Ovary (tissue), 9 donors: Measurements from ENCODE around the gene GABPB2. TPM values are rescaled to one million over a fixed set of nuclear protein-coding genes. Genes with fewer than 3 reads are reported as not detected.

Experiments used
- DNase-seq, 5 donors: peaks; one replicate each; pipeline ENCODE4 v3.0.0-alpha.2; 2019 to 2020
- H3K27ac ChIP-seq, 2 donors: fragments of 200-600 bp; one replicate each; pipeline versions ENCODE4 v1.5.1 to v1.8.0; 2019 to 2022
- H3K27me3 ChIP-seq: fragments of 200-600 bp; one replicate; pipeline ENCODE4 v1.8.0; 2022
- H3K36me3 ChIP-seq: fragments of 200-600 bp; sonication (generic); one replicate; pipeline ENCODE4 v1.5.1; 2019
- H3K4me1 ChIP-seq: one replicate; pipeline ENCODE4 v1.8.1; 2013; ENCODE audit warnings: mild to moderate bottlenecking, moderate library complexity; ENCODE audit not compliant: insufficient read depth
- H3K4me3 ChIP-seq: fragments of 200-600 bp; sonication (generic); one replicate; pipeline ENCODE4 v1.5.1; 2017
- H3K9me3 ChIP-seq, 2 donors: fragments of 200-600 bp in 1 of 2; sonication (generic) in 1 of 2; one replicate each; pipeline versions ENCODE4 v1.5.1 to v1.8.1; 2013 to 2019; ENCODE audit warnings: mild to moderate bottlenecking in 1 of 2, moderate library complexity in 1 of 2
- CTCF ChIP-seq, 3 donors: fragments of 450-650 bp in 2 of 3; fragments of 200-600 bp in 1 of 3; IDR thresholded peaks; one replicate each; pipeline versions ENCODE4 v1.5.1 to v1.8.0; 2016 to 2022; ENCODE audit warnings: antibody characterized with exemption in 3 of 3, mild to moderate bottlenecking in 1 of 3
- EP300 ChIP-seq: sonication (generic); formaldehyde crosslinking; IDR thresholded peaks from one replicate; pipeline ENCODE4 v1.6.1; 2017; ENCODE audit warnings: antibody characterized with exemption
- POLR2A ChIP-seq: fragments of 450-650 bp; IDR thresholded peaks from one replicate; pipeline ENCODE4 v1.6.1; 2017; ENCODE audit warnings: antibody characterized with exemption, mild to moderate bottlenecking, moderate library complexity
- WGBS, 3 donors: extraction: QIAGEN DNeasy Blood & Tissue Kit in 1 of 3; methylation state at CpG; one replicate each; pipeline versions ENCODE4 v1.1.5 to v1.1.7; 2013 to 2017; 5-methylcytosine and 5-hydroxymethylcytosine counted together
- intact Hi-C, 4 donors: fragments of 100-400 bp; cut with DNase I; formaldehyde crosslinking; loops; one replicate each; pipeline versions ENCODE4 v1.11.0 to v1.15.1; 2022 to 2023
- polyA plus RNA-seq, 2 donors: library from polyadenylated mRNA; stranded (reverse); fragments of 200-250 nt in 1 of 2; fragments of 350-450 nt in 1 of 2; fragmentation: Illumina TruSeq in 1 of 2; extraction: RNeasy Lipid Tissue Mini Kit (QIAGEN cat#74804) in 1 of 2; gene quantifications; one replicate each; pipeline ENCODE4 v1.2.3, GENCODE V29; 2013 to 2014
- total RNA-seq, 7 donors: library from RNA; depleted of rRNA in 2 of 7; stranded (reverse); fragments of >200 nt in 2 of 7; fragmentation: NEBNext Ultra II Directional in 3 of 7; extraction: Animal tissue kit (Norgen Biotek cat#: 25700) in 3 of 7; gene quantifications; one replicate each; pipeline versions ENCODE4 v1.1.0 to v1.2.4, GENCODE V29; 2016 to 2023
- donor health status: DM: no; HTN: no; CAD: no; lungs with moderate emphysema.
- donor health status: DM: no; HTN: no; CAD: no.
- donor health status: Bipolar disorder and iron deficiency.
- donor health status: DM: yes; HTN: yes; CAD: no.
- donor health status: DM: no; HTN: no; CAD: no.
- donor health status: DM: yes; HTN: yes; CAD: no.

Gene GABPB2
- total and polyA plus RNA-seq, 9 donors, result 11.4 to 28.1 (median 20.6) TPM

GRCh38 chr1:151043163-151043562, 27.4 kb upstream of the GABPB2 start:
- Histone ChIP-seq H3K36me3 (no peaks in the 10 kb centered on the region), H3K4me1 (no peaks in the 10 kb centered on the region), H3K9me3 (no peaks in the 10 kb centered on the region), H3K27ac (no peak overlapping the region), H3K4me3 (no peak overlapping the region), H3K27me3 (no peaks in the 10 kb centered on the region)
- intact Hi-C loops, result no loop called here
- no peak for TF ChIP-seq CTCF (IDR thresholded peaks at IDR 0.05)
- no peak for TF ChIP-seq POLR2A
- no peak for TF ChIP-seq EP300
- no peak for DNase-seq
- WGBS, 3 donors, result 88 to 94% (median 90%) methylated on average over 1 of the region's 1 CpG

- TF ChIP-seq EP300 (no peak), CTCF (IDR thresholded peaks at IDR 0.05) (no peak), POLR2A (peak; percentile 67)
- intact Hi-C loops, result no loop called here
Measured at GRCh38 chr1:151047591-151047924, 23.0 kb upstream of the GABPB2 start, which contains the start of gene C1orf56. Gene C1orf56 (plus strand): TSS chr1:151047751. CDS start chr1:151047848, 97 bp downstream.

GRCh38 chr1:151047925-151048644, 22.5 kb upstream of the GABPB2 start:
- no peak for TF ChIP-seq POLR2A
- TF ChIP-seq CTCF (IDR thresholded peaks at IDR 0.05), result peak in 2 of 3 donors; percentile 42 to 46
- H3K27ac ChIP-seq, result peak overlapping the region; percentile 66 to 89
- peak overlapping the region; percentile 81 for H3K4me3 ChIP-seq
- H3K27me3 ChIP-seq, result no peaks in the 10 kb centered on the region
- DNase-seq, result peak; percentile 67 to 77 (median 71)
- H3K9me3 ChIP-seq, result no peaks in the 10 kb centered on the region
- H3K36me3 ChIP-seq, result no peaks in the 10 kb centered on the region
- no peaks in the 10 kb centered on the region for H3K4me1 ChIP-seq
- intact Hi-C loops, result loop anchor here in 1 of 4 donors (2.0 kb wide), 1 partner anchor 23 kb away; the partner anchor contains the start of gene GABPB2
- WGBS, 3 donors, result 0 to 1% (median 1%) methylated on average over 31 to 48 of the region's 48 CpGs

More at GRCh38 chr1:151047591-151047924, 23.0 kb upstream of the GABPB2 start, which contains the start of gene C1orf56:
- H3K27me3 ChIP-seq, result no peaks in the 10 kb centered on the region
- WGBS, 3 donors, result 0 to 1% (median 0%) methylated on average over 25 to 29 of the region's 29 CpGs
- peak within 1 kb of the TSS; percentile 81 for H3K4me3 ChIP-seq
- DNase-seq, result peak; percentile 83 to 88 (median 83)
- peak within 1 kb of the TSS; percentile 66 to 89 for H3K27ac ChIP-seq
- H3K4me1 ChIP-seq, result no peaks in the 10 kb centered on the region
- H3K9me3 ChIP-seq, result no peaks in the 10 kb centered on the region
- no peaks in the 10 kb centered on the region for H3K36me3 ChIP-seq

- TF ChIP-seq EP300 (no peak), POLR2A (no peak), CTCF (IDR thresholded peaks at IDR 0.05) (no peak)
- H3K4me1 ChIP-seq, result no peaks in the 10 kb centered on the region
- peak overlapping the region; percentile 81 for H3K4me3 ChIP-seq
- 0 to 6% (median 2%) methylated on average over 3 of the region's 3 CpGs for WGBS, 3 donors
- no peak for DNase-seq
- H3K27me3 ChIP-seq, result no peaks in the 10 kb centered on the region
- no peaks in the 10 kb centered on the region for H3K36me3 ChIP-seq
- intact Hi-C loops, result loop anchor here in 1 of 4 donors (2.0 kb wide), 1 partner anchor 22 kb away; the partner anchor contains the start of gene GABPB2
- H3K27ac ChIP-seq, result peak overlapping the region; percentile 66 to 89
- H3K9me3 ChIP-seq, result no peaks in the 10 kb centered on the region
Measured at GRCh38 chr1:151048645-151049032, 21.9 kb upstream of the GABPB2 start.
